Endothelial cell of umbilical vein (primary cell): ENCODE measurements around the gene BIN2. TPM values are rescaled to one million over a fixed set of nuclear protein-coding genes. Genes with fewer than 3 reads are reported as not detected.

Experiments
- BruUV-seq: library from RNA; stranded (reverse); fragments of 400-500 nt; replicated peaks from 2 replicates; lab custom pipeline; 2021; lab: Mats Ljungman, UMichigan
- CTCF ChIA-PET: fragments of 300-600, 350-600 bp; sonication (Branson Sonifier 250); formaldehyde crosslinking; loops from one replicate; lab custom pipeline; 2021; ENCODE audit warnings: antibody characterized with exemption, inconsistent platforms; lab: Charles Lee
- POLR2A ChIA-PET: fragments of 300-600, 350-600 bp; sonication (Branson Sonifier 250); formaldehyde crosslinking; loops from one replicate; lab custom pipeline; 2021; ENCODE audit warnings: antibody characterized with exemption, inconsistent platforms; lab: Charles Lee
- DNase-seq: peaks from one replicate; pipeline ENCODE4 v3.0.0-alpha.2; 2011; ENCODE audit warnings: low read depth, low spot score
- FAIRE-seq: peaks from 2 replicates; lab custom pipeline; 2011; peaks lifted over from hg19 to GRCh38; lab: Jason Lieb, UNC
- H2AFZ ChIP-seq: 2 replicates; pipeline ENCODE4 v1.6.0; 2012; ENCODE audit warnings: low read depth, low read length, control low read depth, inconsistent platforms
- H3K27ac ChIP-seq: 2 replicates; pipeline ENCODE4 v1.5.1; 2011; ENCODE audit warnings: low read depth, mild to moderate bottlenecking, control low read depth, low read length, moderate library complexity; ENCODE audit not compliant: insufficient read depth
- H3K27me3 ChIP-seq, 2 experiments: 2 replicates each; pipeline versions ENCODE4 v1.6.0 to v1.6.1; 2011; ENCODE audit warnings: low read length in 2 of 2, mixed read lengths in 1 of 2; ENCODE audit not compliant: control insufficient read depth in 2 of 2, insufficient read depth in 2 of 2
- H3K36me3 ChIP-seq, 2 experiments: 2 replicates in 1 of 2; 3 replicates in 1 of 2; pipeline ENCODE4 v1.5.1; 2011; ENCODE audit warnings: low read length in 2 of 2, mild to moderate bottlenecking in 1 of 2, moderate library complexity in 1 of 2; ENCODE audit not compliant: control insufficient read depth in 2 of 2, insufficient read depth in 2 of 2; ENCODE audit errors: extremely low read depth in 1 of 2
- H3K4me1 ChIP-seq: 3 replicates; pipeline ENCODE4 v1.5.1; 2011; ENCODE audit warnings: mild to moderate bottlenecking, low read length; ENCODE audit not compliant: control insufficient read depth, insufficient read depth; ENCODE audit errors: extremely low read depth
- H3K4me2 ChIP-seq: 2 replicates; pipeline ENCODE4 v1.6.1; 2011; ENCODE audit warnings: low read length, control low read depth, mixed read lengths; ENCODE audit not compliant: insufficient read depth
- H3K4me3 ChIP-seq, 3 experiments: fragments of 200-600 bp in 1 of 3; sonication (generic), shearing (Covaris generic) in 1 of 3; replicated peaks in 1 of 3; 2 replicates each; pipeline ENCODE4 v1.5.1; 2011 to 2016; ENCODE audit warnings: control low read depth in 3 of 3, low read length in 3 of 3, mild to moderate bottlenecking in 2 of 3, inconsistent platforms in 1 of 3, low read depth in 1 of 3, moderate library complexity in 1 of 3; ENCODE audit not compliant: insufficient read depth in 1 of 3
- H3K79me2 ChIP-seq: 2 replicates; pipeline ENCODE4 v1.6.0; 2012; ENCODE audit warnings: low read length, inconsistent platforms; ENCODE audit not compliant: control insufficient read depth, insufficient read depth
- H3K9ac ChIP-seq: replicated peaks from 2 replicates; pipeline ENCODE3; 2011; ENCODE audit warnings: low read length, control low read depth; ENCODE audit not compliant: insufficient read depth; ENCODE audit errors: extremely low read depth
- H3K9me1 ChIP-seq: replicated peaks from 3 replicates; pipeline ENCODE4 v1.6.0; 2011; ENCODE audit warnings: mild to moderate bottlenecking, low read length; ENCODE audit not compliant: control insufficient read depth, insufficient read depth; ENCODE audit errors: extremely low read depth
- H3K9me3 ChIP-seq: replicated peaks from 2 replicates; pipeline ENCODE4 v1.5.1; 2012; ENCODE audit warnings: low read length, inconsistent platforms; ENCODE audit not compliant: control insufficient read depth, insufficient read depth
- H4K20me1 ChIP-seq: replicated peaks from 2 replicates; pipeline ENCODE3; 2011; ENCODE audit warnings: mild to moderate bottlenecking, low read length; ENCODE audit not compliant: control insufficient read depth, insufficient read depth; ENCODE audit errors: extremely low read depth
- EZH2 ChIP-seq: IDR thresholded peaks from 2 replicates; pipeline ENCODE4 v1.6.1; 2012; ENCODE audit warnings: borderline replicate concordance, low read depth, mild to moderate bottlenecking, moderate library complexity, low read length, inconsistent platforms; ENCODE audit not compliant: severe bottlenecking
- FOS ChIP-seq: IDR thresholded peaks from 2 replicates; pipeline ENCODE4 v1.6.1; 2011; ENCODE audit warnings: mild to moderate bottlenecking, low read length, moderate library complexity, borderline replicate concordance; ENCODE audit not compliant: insufficient read depth
- GATA2 ChIP-seq: IDR thresholded peaks from 2 replicates; pipeline ENCODE4 v1.7.0; 2011; ENCODE audit warnings: low read depth, mild to moderate bottlenecking, moderate library complexity, mixed read lengths, low read length; ENCODE audit not compliant: insufficient read length, insufficient read depth
- JUN ChIP-seq: IDR thresholded peaks from 2 replicates; pipeline ENCODE4 v1.6.1; 2011; ENCODE audit warnings: borderline replicate concordance, low read depth; ENCODE audit not compliant: insufficient read length, insufficient read depth
- MAX ChIP-seq: IDR thresholded peaks from 2 replicates; pipeline ENCODE4 v1.6.1; 2011; ENCODE audit not compliant: insufficient read depth, insufficient read length
- MYC ChIP-seq: IDR thresholded peaks from one replicate; pipeline ENCODE4 v1.6.1; 2011; ENCODE audit warnings: mild to moderate bottlenecking, low read depth, low read length
- POLR2A ChIP-seq: IDR thresholded peaks from 2 replicates; pipeline ENCODE4 v1.6.1; 2012; ENCODE audit warnings: low read depth, mild to moderate bottlenecking, control low read depth, low read length
- POLR2AphosphoS5 ChIP-seq: IDR thresholded peaks from 2 replicates; pipeline ENCODE4 v1.6.1; 2012; ENCODE audit warnings: low read depth, mild to moderate bottlenecking, control low read depth, low read length, moderate library complexity; ENCODE audit not compliant: insufficient read depth
- dilution Hi-C: fragments of 300-500 bp; cut with MboI; formaldehyde crosslinking; loops from one replicate; pipeline ENCODE4 v1.15.0; 2019; ENCODE audit warnings: low sequenced_read_pairs; ENCODE audit not compliant: extremely low pct_ligation_motif_present
- intact Hi-C: fragments of 100-400 bp; cut with micrococcal nuclease; formaldehyde crosslinking; loops from one replicate; pipeline ENCODE4 v1.10.0; 2022
- polyA plus RNA-seq, 4 experiments: library from polyadenylated mRNA; depleted of rRNA in 3 of 4; stranded (reverse) in 3 of 4; unstranded in 1 of 4; fragments of >200 nt; gene quantifications; 2 replicates each; pipeline versions ENCODE4 v1.2.1 to v1.2.3, GENCODE V29; 2011 to 2012; ENCODE audit warnings: missing spikeins in 1 of 4
- total RNA-seq: library from RNA; stranded (reverse); gene quantifications from 2 replicates; pipeline ENCODE4 v1.2.3, GENCODE V29; 2021
- TF ChIP-seq, protein P1 (sequence below), 2 donors: IDR thresholded peaks; 1 replicate in 1 of 2; 2 replicates in 1 of 2; pipeline ENCODE4 v1.5.1; 2011; ENCODE audit warnings: low read length in 2 of 2, mild to moderate bottlenecking in 2 of 2, moderate library complexity in 2 of 2, control low read depth in 1 of 2, inconsistent platforms in 1 of 2, low read depth in 1 of 2; ENCODE audit not compliant: insufficient read depth in 1 of 2; ENCODE audit errors: extremely low read depth in 1 of 2

BIN2 gene
- total and polyA plus RNA-seq, 2 donors (not counting 3 experiments of a cell fraction or from before 2014, with no cell fraction given), result not detected

DNA sequence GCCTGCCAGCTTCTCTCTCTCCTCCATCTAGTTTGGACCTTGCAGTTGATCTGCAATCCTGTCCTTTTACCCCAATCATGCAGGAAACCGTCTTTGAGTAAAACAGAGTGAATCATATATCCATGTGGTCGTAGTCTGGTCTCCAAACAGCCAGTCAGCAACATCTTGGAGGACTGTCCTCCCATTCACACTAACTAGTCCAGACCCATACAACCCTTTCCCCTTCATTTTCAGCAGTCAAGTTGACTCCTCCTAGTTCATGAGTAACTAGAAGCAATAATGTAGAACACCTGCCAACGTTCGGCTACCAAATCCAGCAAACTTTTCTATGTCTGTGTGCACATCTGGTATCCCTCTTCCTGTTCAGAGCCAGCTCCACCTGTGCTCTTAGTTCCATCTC, 10.8 kb upstream of the BIN2 start:
- ChIA-PET POLR2A (no interaction called here), CTCF (interaction anchor here (0.9 to 1.0 kb wide), 2 partner anchors 37 to 194 kb away, joined by 3 read pairs; no protein-coding TSS in a partner anchor)
- Histone ChIP-seq H3K79me2 (no peaks in the 10 kb centered on the region), H3K27me3 (no peaks in the 10 kb centered on the region), H3K9ac (no peak overlapping the region), H3K4me3 (no peak overlapping the region), H3K4me1 (no peaks in the 10 kb centered on the region), H3K9me1 (no peaks in the 10 kb centered on the region), H4K20me1 (no peaks in the 10 kb centered on the region), H3K27ac (no peak overlapping the region), H3K4me2 (no peak overlapping the region), H3K36me3 (no peaks in the 10 kb centered on the region), H3K9me3 (no peaks in the 10 kb centered on the region), H2AFZ (no peak overlapping the region)
- no peak for DNase-seq
- no peak for TF ChIP-seq GATA2
- no peak for TF ChIP-seq EZH2
- no peak for TF ChIP-seq JUN
- TF ChIP-seq, protein P1, sequence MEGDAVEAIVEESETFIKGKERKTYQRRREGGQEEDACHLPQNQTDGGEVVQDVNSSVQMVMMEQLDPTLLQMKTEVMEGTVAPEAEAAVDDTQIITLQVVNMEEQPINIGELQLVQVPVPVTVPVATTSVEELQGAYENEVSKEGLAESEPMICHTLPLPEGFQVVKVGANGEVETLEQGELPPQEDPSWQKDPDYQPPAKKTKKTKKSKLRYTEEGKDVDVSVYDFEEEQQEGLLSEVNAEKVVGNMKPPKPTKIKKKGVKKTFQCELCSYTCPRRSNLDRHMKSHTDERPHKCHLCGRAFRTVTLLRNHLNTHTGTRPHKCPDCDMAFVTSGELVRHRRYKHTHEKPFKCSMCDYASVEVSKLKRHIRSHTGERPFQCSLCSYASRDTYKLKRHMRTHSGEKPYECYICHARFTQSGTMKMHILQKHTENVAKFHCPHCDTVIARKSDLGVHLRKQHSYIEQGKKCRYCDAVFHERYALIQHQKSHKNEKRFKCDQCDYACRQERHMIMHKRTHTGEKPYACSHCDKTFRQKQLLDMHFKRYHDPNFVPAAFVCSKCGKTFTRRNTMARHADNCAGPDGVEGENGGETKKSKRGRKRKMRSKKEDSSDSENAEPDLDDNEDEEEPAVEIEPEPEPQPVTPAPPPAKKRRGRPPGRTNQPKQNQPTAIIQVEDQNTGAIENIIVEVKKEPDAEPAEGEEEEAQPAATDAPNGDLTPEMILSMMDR (IDR thresholded peaks at IDR 0.05; ENCODE audit: extremely low read depth in 1 of 2, insufficient read depth in 1 of 2, low read depth in 1 of 2, low read length in 2 of 2), result no peak
- TF ChIP-seq FOS, result no peak
- TF ChIP-seq POLR2AphosphoS5, result no peak
- no peak for TF ChIP-seq MYC
- no peak for TF ChIP-seq MAX
- TF ChIP-seq POLR2A, result no peak
- dilution Hi-C loops, result no loop called here
- intact Hi-C loops, result no loop called here
- no TSS peak for BruUV-seq
- no peak for FAIRE-seq
